ENCODE data around the gene RNF151.
A peak's percentile ranks its signal among the peaks of the same experiment; 100 is the strongest.

The RNF151 gene

DNA sequence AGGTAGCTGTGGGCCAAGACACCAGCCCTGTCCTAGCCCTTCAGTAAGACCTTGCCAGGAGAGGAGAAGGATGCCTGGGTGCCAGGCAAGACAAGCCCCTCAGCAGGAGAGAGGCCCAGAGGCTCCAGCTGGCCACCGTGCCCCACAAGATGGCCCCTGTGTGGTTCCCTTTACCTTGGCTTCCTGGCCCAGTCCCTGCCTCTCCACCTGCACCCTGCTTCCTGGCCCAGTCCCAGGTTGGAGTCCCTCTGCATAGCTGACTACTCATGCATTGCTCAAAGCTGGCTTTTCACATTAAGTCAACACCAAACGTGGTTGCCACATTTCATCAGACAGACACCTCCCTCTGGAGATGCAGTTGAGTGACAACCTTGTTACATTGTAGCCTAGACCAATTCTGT lies 27.1 kb downstream of the RNF151 start:
- DNase-seq = peak; percentile 38

GRCh38 chr16:1997494-1998359 lies 31.1 kb downstream of the RNF151 start:
- DNase-seq = no peak

DNA sequence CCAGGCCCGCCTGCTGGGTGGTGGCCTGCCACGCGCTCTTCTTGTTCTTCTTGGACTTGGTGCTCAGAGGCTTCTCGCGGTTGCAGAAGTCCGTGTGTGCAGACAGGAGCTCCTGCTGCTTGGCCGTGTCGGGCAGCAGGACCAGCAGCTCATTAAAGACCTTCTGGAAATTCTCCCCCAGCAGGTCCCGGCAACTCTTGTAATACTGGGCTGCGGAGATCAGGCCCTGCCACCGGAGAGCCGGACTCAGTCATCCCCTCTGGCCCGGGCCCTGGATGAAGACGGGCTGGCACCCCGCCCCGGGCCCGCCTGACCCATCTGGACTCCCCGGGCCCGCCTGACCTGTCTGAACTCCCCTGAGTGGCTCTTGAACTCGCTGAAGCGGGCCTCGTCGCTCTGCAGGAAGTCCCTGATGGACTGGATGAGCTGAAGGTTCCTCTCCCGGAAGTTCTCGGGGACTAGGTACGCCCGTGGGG lies 31.7 kb downstream of the RNF151 start:
- no peak for DNase-seq

GRCh38 chr16:1998852-1999801 lies 32.5 kb downstream of the RNF151 start:
- DNase-seq = no peak

- DNase-seq = no peak
These were observed 33.3 kb downstream of the RNF151 start for GRCh38 chr16:1999866-2000514.

GRCh38 chr16:2001035-2001434 lies 34.4 kb downstream of the RNF151 start:
- DNase-seq = no peak

- no peak for DNase-seq
These were observed 35.0 kb downstream of the RNF151 start for GRCh38 chr16:2001456-2002355.

DNA sequence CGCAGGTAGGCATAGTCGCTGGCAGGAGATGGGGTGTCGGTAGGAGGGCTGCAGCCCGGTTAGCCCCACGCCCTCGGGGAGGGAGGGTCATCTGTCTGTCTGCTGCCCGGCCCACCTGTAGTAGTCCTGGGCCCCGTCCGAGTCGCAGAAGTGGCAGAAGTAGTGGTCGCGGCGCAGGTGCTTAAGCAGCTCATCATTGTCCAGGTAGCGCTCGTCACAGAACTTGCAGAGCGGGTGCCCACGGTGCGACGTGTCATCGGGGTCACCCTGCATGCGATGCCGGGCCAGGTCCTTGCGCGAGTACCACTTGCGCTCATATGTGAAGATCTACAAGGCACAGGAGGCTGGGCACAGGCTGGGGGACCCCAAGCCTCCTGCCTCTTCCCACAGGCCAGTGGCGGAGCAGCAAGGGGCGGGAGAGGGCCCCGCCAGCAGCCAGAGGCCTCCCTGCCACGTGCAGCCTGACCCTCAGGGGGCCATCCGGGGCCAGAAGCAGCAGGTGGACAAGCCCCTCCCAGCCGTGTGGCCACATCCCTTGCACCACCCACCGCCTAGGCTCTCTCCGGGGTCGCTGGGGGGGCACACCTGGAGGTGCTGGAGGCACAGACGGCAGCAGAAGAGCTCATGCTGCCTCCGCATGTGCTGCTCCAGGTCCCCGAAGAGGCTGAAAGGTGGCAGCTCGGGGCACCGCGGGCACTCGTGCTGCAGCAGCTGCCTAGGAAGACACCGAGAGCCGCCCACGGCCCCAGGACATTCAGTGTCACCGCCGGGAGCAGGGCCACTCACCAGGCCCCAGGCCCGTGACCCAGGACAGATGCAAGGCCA lies 36.0 kb downstream of the RNF151 start:
- no peak for DNase-seq

DNA sequence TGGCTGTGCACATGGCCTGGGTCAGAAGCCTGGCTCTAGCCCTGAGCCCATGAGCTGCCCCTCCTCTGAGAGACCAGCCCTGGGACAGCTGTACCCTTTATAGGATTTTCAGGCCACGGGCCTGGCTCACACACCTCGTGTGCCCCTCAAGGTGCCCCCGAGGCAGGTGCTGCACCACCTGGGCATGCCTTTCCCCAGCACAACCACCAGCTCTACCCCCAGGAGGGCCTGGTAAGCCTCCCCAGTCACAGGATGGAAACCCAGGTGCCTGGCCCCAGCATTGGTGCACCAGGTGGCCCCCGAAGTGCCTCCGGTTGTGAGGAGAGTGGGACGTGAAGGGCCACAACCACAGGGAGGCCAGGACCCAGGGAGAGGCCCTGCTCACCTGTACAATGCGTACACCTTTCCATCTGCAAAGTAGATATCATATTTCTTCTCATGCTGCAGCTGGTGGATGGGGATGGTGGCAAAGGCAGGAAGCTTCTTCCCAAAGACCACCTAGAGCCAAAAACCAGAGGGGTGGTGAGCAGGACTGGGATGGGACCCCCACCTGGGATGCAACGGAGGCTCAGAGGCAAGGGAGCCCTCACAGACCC lies 36.7 kb downstream of the RNF151 start:
- DNase-seq = no peak

DNA sequence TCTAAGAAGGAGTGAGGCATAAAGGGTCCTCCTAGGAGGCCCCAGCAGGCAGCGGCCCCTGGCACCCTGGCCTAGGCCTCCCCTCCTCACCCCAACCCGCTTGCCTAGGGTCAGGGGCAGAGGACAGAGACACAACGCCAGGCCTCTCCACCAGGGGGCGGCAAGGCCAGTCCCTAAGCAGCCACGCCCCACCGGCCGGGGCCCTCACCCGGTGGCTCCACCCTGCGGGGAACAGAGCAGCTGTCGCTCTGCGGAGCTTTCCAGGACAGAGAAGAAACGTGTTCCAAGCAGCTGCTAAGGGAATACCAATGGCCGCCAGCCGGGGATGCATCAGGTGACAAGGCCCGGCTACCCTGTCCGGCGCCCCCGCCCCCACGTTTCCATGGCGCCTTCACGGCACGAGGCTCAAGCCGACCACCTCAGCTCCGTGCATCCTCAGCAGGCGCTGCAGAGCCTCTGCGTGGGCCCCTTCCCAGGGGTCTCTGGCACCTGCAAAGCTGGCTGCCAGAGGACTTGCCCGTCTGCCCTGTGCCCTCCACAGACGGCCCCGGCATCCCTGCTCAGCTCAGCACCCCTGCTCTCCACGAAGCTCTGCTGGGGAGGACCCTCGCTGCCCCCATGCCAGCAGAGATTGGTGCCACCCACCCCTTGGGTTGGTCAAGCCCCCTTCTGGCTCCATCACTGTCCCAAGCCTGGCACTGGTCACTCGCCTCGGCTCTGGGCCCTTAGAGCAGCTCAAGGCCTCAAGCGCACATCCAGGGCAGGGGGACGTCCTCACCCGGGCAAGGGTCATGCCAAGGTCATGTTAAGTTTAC lies 37.4 kb downstream of the RNF151 start:
- DNase-seq = peak; percentile 95

DNA sequence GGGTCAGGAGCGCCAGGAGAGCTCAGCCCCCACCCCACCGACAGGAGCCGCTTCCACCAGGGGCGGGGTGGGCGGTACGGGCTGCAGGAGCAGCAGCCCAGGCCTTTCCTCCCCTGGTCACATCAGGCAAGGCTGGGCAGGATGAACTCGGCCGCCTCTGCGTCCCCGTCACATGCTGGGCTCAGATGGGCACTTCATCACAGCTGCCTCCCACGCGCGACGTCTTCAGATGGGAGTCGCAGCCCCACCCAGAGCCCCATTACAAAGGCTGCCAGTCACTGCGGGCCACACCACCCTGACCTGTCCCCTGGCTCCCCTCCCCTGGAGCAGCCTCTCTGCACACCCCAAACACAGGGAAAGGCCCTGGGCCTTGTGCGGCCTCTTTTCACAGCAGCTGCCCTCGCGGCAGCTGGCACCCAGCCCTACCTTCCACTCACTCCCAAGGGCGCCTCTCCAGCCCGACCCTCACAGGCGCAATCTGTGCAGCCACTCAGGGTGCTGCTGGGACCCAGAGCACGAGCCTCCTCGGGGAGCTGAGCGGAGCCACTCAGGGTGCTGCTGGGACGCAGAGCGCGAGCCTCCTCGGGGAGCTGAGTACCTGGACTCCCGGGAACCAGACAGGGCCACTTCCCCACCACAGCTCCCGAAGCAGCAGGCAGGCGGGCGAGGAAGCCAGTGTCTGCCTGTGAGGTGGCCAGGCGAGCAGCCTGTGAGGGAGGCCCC lies 38.3 kb downstream of the RNF151 start:
- no peak for DNase-seq

- no peak for DNase-seq
These were observed 39.0 kb downstream of the RNF151 start for GRCh38 chr16:2005646-2006045.

GRCh38 chr16:2006317-2006716 lies 39.7 kb downstream of the RNF151 start:
- no peak for DNase-seq

- no peak for DNase-seq
These were observed 40.6 kb downstream of the RNF151 start for GRCh38 chr16:2007081-2007836.

GRCh38 chr16:2008009-2008526 lies 41.4 kb downstream of the RNF151 start:
- peak; percentile 74 for DNase-seq

- peak; percentile 74 for DNase-seq
These were observed 42.0 kb downstream of the RNF151 start for GRCh38 chr16:2008631-2009163.

DNA sequence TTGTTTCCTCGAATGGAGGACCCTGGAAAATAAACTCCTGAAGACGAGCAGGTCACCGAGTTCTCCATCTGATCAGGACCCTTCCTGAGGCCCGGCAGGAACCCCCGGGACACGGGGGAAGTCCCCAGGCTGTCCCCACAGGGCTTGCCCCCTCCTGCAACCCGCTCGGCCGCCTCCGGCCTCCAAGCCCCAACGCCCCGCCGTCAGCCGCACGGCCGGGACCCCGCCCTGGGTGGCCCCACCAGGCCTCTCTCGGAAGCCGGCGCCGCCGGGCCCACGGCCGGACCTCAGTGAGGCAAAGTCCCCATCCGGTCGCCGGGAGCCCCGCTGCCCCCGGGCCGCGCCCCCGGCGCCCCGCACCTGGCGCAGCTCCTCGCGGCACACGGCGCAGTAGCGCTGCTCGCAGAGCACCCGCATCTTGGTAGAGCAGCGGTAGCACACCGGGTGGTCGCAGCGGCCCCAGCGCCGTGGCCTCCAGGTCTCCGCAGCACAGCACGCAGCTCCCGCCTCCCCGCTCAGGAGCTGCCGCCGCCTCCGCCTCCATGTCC lies 42.6 kb downstream of the RNF151 start:
- DNase-seq = peak; percentile 48
